IMR-90 (cell line): ENCODE data around the gene CYFIP1. TPM values are rescaled to one million over a fixed set of nuclear protein-coding genes. Genes with fewer than 3 reads are reported as not detected.

ENCODE experiments used
- ATAC-seq: fragments of 200-7000 bp; cut with Tn5 transposase; 2 replicates; pipeline ENCODE4 v1.9.1; 2020; ENCODE audit warnings: low read depth, mild to moderate bottlenecking, moderate library complexity
- BruUV-seq: library from RNA; stranded (reverse); fragments of 400-500 nt; replicated peaks from 2 replicates; lab custom pipeline; 2021; lab: Mats Ljungman, UMichigan
- CTCF ChIA-PET: fragments of 300-600 bp; formaldehyde crosslinking; extraction: SDS; loops from one replicate; lab custom pipeline; 2021; ENCODE audit warnings: antibody characterized with exemption; lab: Yijun Ruan, JAX
- POLR2A ChIA-PET: fragments of 300-600 bp; sonication (Branson Sonifier 250); formaldehyde crosslinking; loops from one replicate; lab custom pipeline; 2022; ENCODE audit warnings: antibody characterized with exemption; ENCODE audit not compliant: unreplicated experiment; lab: Charles Lee
- DNase-seq: peaks from one replicate; pipeline ENCODE4 v3.0.0; 2013
- H2AFZ ChIP-seq: replicated peaks from 2 replicates; pipeline ENCODE3; 2013; ENCODE audit warnings: low read length, mild to moderate bottlenecking; ENCODE audit not compliant: poor library complexity
- H2AK5ac ChIP-seq: 2 replicates; pipeline ENCODE4 v1.6.1; 2013; ENCODE audit warnings: low read depth, low read length, inconsistent platforms
- H2AK9ac ChIP-seq: replicated peaks from 2 replicates; pipeline ENCODE3; 2013; ENCODE audit warnings: mild to moderate bottlenecking, low read depth, low read length, moderate library complexity; ENCODE audit not compliant: poor library complexity
- H2BK120ac ChIP-seq: 2 replicates; pipeline ENCODE4 v1.6.1; 2013; ENCODE audit warnings: low read depth, low read length, inconsistent platforms
- H2BK15ac ChIP-seq: 3 replicates; pipeline ENCODE4 v1.6.1; 2013; ENCODE audit warnings: low read depth, low read length, inconsistent platforms
- H2BK20ac ChIP-seq: 2 replicates; pipeline ENCODE4 v1.6.1; 2013; ENCODE audit warnings: low read depth, mild to moderate bottlenecking, inconsistent platforms, low read length, moderate library complexity
- H2BK5ac ChIP-seq: 2 replicates; pipeline ENCODE4 v1.6.1; 2013; ENCODE audit warnings: mild to moderate bottlenecking, low read depth, low read length, inconsistent platforms; ENCODE audit not compliant: poor library complexity, severe bottlenecking
- H3K14ac ChIP-seq: replicated peaks from 2 replicates; pipeline ENCODE4 v1.6.1; 2013; ENCODE audit warnings: low read depth, low read length, inconsistent platforms
- H3K18ac ChIP-seq: 2 replicates; pipeline ENCODE4 v1.6.1; 2013; ENCODE audit warnings: low read depth, low read length, control low read depth
- H3K23ac ChIP-seq: 2 replicates; pipeline ENCODE4 v1.6.1; 2013; ENCODE audit warnings: low read depth, low read length, inconsistent platforms
- H3K27ac ChIP-seq: 2 replicates; pipeline ENCODE4 v1.5.1; 2013; ENCODE audit warnings: mild to moderate bottlenecking, control low read depth, low read length; ENCODE audit not compliant: insufficient read depth
- H3K27me3 ChIP-seq: 2 replicates; pipeline ENCODE4 v1.6.1; 2013; ENCODE audit warnings: low read length; ENCODE audit not compliant: control insufficient read depth, insufficient read depth
- H3K36me3 ChIP-seq: 2 replicates; pipeline ENCODE4 v1.6.1; 2013; ENCODE audit warnings: low read length, mixed read lengths; ENCODE audit not compliant: control insufficient read depth, insufficient read depth
- H3K4ac ChIP-seq: 2 replicates; pipeline ENCODE4 v1.6.1; 2013; ENCODE audit warnings: low read depth, low read length, inconsistent platforms
- H3K4me1 ChIP-seq: 2 replicates; pipeline ENCODE4 v1.6.1; 2013; ENCODE audit warnings: low read length, mixed read lengths; ENCODE audit not compliant: control insufficient read depth, insufficient read depth
- H3K4me2 ChIP-seq: 2 replicates; pipeline ENCODE4 v1.6.1; 2013; ENCODE audit warnings: low read depth, mild to moderate bottlenecking, control low read depth, low read length, moderate library complexity
- H3K4me3 ChIP-seq: 2 replicates; pipeline ENCODE4 v1.5.1; 2013; ENCODE audit warnings: low read depth, mild to moderate bottlenecking, control low read depth, low read length, moderate library complexity; ENCODE audit not compliant: insufficient read depth
- H3K56ac ChIP-seq: 2 replicates; pipeline ENCODE4 v1.6.1; 2013; ENCODE audit warnings: low read length, inconsistent platforms; ENCODE audit not compliant: insufficient read depth; ENCODE audit errors: extremely low read depth
- H3K79me1 ChIP-seq, 2 experiments: 2 replicates each; pipeline ENCODE4 v1.6.1; 2013; ENCODE audit warnings: low read length in 2 of 2, inconsistent platforms in 1 of 2, low read depth in 1 of 2
- H3K9ac ChIP-seq: 2 replicates; pipeline ENCODE4 v1.6.1; 2013; ENCODE audit warnings: low read depth, low read length, control low read depth
- H3K9me1 ChIP-seq: 2 replicates; pipeline ENCODE4 v1.6.1; 2013; ENCODE audit warnings: low read length, inconsistent platforms; ENCODE audit not compliant: insufficient read depth
- H3K9me3 ChIP-seq: 2 replicates; pipeline ENCODE4 v1.6.1; 2013; ENCODE audit warnings: low read length; ENCODE audit not compliant: control insufficient read depth, insufficient read depth
- H4K20me1 ChIP-seq: 2 replicates; pipeline ENCODE4 v1.6.1; 2013; ENCODE audit warnings: low read length, inconsistent platforms; ENCODE audit not compliant: insufficient read depth
- H4K5ac ChIP-seq: 2 replicates; pipeline ENCODE4 v1.6.1; 2013; ENCODE audit warnings: mild to moderate bottlenecking, low read depth, low read length, control low read depth
- H4K8ac ChIP-seq, 2 experiments: 2 replicates each; pipeline ENCODE4 v1.6.1; 2013; ENCODE audit warnings: low read depth in 2 of 2, low read length in 2 of 2, control low read depth in 1 of 2, inconsistent platforms in 1 of 2
- H4K91ac ChIP-seq: 2 replicates; pipeline ENCODE4 v1.6.1; 2013; ENCODE audit warnings: low read depth, low read length, inconsistent platforms; ENCODE audit not compliant: insufficient read depth
- BHLHE40 ChIP-seq: fragments of 150-350 bp; IDR thresholded peaks from 2 replicates; pipeline ENCODE4 v1.6.1; 2016; ENCODE audit warnings: mild to moderate bottlenecking, low read depth, low read length
- CHD1 ChIP-seq: IDR thresholded peaks from 2 replicates; pipeline ENCODE4 v1.6.1; 2012; ENCODE audit warnings: low read depth, low read length, improper control_type of control experiment
- FOS ChIP-seq: fragments of 150-350 bp; IDR thresholded peaks from 2 replicates; pipeline ENCODE4 v1.6.1; 2016; ENCODE audit warnings: low read depth, low read length
- NFE2L2 ChIP-seq: fragments of 150-350 bp; IDR thresholded peaks from 2 replicates; pipeline ENCODE4 v1.6.1; 2016; ENCODE audit warnings: low read depth, mild to moderate bottlenecking, low read length
- RFX5 ChIP-seq: IDR thresholded peaks from 2 replicates; pipeline ENCODE4 v1.8.0; 2012; ENCODE audit warnings: low read depth, mild to moderate bottlenecking, low read length, moderate library complexity
- WGBS, 2 experiments: methylation state at CpG; one replicate each; pipeline versions ENCODE4 v1.1.5 to v1.1.7; 2013; ENCODE audit warnings: missing lambda C conversion rate in 2 of 2; ENCODE audit not compliant: insufficient read length in 1 of 2; ENCODE audit errors: extremely low coverage in 2 of 2; 5-methylcytosine and 5-hydroxymethylcytosine counted together
- dilution Hi-C: fragments of 300-500 bp; cut with HindIII; formaldehyde crosslinking; loops from one replicate; pipeline ENCODE4 v1.14.3; 2018; ENCODE audit warnings: low sequenced_read_pairs; ENCODE audit not compliant: unreplicated experiment
- in situ Hi-C: fragments of 300-500 bp; cut with MboI; formaldehyde crosslinking; loops from 3 replicates; pipeline ENCODE4 v1.14.3; 2019; ENCODE audit warnings: low sequenced_read_pairs, inconsistent platforms, mixed read lengths
- intact Hi-C: fragments of 100-400 bp; cut with micrococcal nuclease; formaldehyde crosslinking; loops from 2 replicates; pipeline ENCODE4 v1.10.0; 2022
- polyA plus RNA-seq, 3 experiments: library from polyadenylated mRNA; depleted of rRNA; stranded (reverse); fragments of >200 nt; gene quantifications; 2 replicates each; pipeline ENCODE4 v1.2.3, GENCODE V29; 2012; ENCODE audit warnings: low replicate concordance in 1 of 3
- total RNA-seq: library from RNA; depleted of rRNA; stranded (reverse); fragments of >200 nt; gene quantifications from 2 replicates; pipeline ENCODE4 v1.2.3, GENCODE V29; 2012

The CYFIP1 gene
- total and polyA plus RNA-seq, 2 of the 4 experiments (the other 2 are of a cell fraction) = 58.4 to 163 TPM

DNA sequence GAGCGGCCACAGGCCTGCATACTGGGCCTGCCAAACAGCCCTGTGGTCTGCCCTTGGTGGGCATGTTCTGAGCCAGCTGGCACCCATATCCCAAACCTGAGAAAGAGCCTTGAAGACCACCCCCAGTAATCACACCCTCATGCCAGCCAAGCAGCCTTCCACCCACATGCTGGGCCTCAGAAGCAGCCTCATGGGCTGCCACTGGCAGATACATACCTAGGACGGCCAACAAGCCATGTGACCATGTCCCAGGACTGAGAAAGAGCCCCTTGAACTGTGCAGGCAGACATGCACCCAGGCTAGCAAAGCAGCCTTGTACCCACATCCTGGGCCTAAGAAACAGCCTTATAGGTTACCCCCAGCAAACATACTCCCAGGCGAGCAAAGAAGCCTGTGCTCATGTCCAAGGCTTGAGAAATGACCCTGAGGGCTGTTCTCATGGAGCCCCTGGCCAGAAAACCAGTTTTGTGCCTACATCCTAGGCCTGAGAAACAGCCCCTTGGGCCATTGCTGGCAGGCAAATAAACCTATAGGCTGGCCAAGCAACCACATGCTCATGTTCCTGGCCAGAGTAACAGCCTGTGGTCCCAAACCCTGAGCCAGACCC lies 34.3 kb upstream of the CYFIP1 start:
- no peak overlapping the region for H2BK120ac ChIP-seq
- TF ChIP-seq RFX5 = no peak
- TF ChIP-seq BHLHE40 = no peak
- no peak for TF ChIP-seq CHD1
- no peak for TF ChIP-seq FOS
- no peak for TF ChIP-seq NFE2L2
- no peak overlapping the region for H4K91ac ChIP-seq
- BruUV-seq = no TSS peak
- peaks cover 37% of the 10 kb centered on the region for H3K36me3 ChIP-seq
- H3K27me3 ChIP-seq = no peaks in the 10 kb centered on the region
- no peak overlapping the region for H3K18ac ChIP-seq
- no peak overlapping the region for H2BK15ac ChIP-seq
- no peak overlapping the region for H3K56ac ChIP-seq
- ChIA-PET CTCF (no interaction called here), POLR2A (no interaction called here)
- no peak overlapping the region for H2BK5ac ChIP-seq
- H2AK5ac ChIP-seq = no peak overlapping the region
- dilution Hi-C loops = no loop called here
- intact Hi-C loops = no loop called here
- WGBS, 2 experiments = 100% methylated on average over 2 of the region's 3 CpGs; no CpG with 5 or more reads in 1 of the 2 experiments
- no peaks in the 10 kb centered on the region for H3K9me3 ChIP-seq
- no peak overlapping the region for H2AK9ac ChIP-seq
- no peak overlapping the region for H3K27ac ChIP-seq
- H3K4me3 ChIP-seq = no peak overlapping the region
- DNase-seq (no peak), ATAC-seq (no peak)
- no peak overlapping the region for H4K8ac ChIP-seq
- in situ Hi-C loops = no loop called here
- peaks cover 0 to 5% of the 10 kb centered on the region in 2 experiments; a peak in 1 of 4 replicates for H3K79me1 ChIP-seq
- no peaks in the 10 kb centered on the region; the same call in 1 of the 2 replicates for H3K9me1 ChIP-seq
- H4K5ac ChIP-seq = no peak overlapping the region
- H3K4me1 ChIP-seq = no peaks in the 10 kb centered on the region
- H3K23ac ChIP-seq = no peak overlapping the region
- H3K9ac ChIP-seq = no peak overlapping the region
- H2BK20ac ChIP-seq = no peak overlapping the region
- H3K4ac ChIP-seq = no peak overlapping the region
- no peak overlapping the region for H3K14ac ChIP-seq
- H4K20me1 ChIP-seq = no peaks in the 10 kb centered on the region
- H2AFZ ChIP-seq = no peak overlapping the region
- H3K4me2 ChIP-seq = no peak overlapping the region
